ENCODE results near the gene HK2.
"Not testable (repeated sequence)": the region's sequence is repeated elsewhere in the genome, so short reads cannot be mapped to it uniquely, and the experiment has no call there.

Gene HK2

GRCh38 chr2:74877376-74877775 is 43.4 kb downstream of the HK2 start:
- no peak for DNase-seq (ENCODE audit: low read depth, low spot score)

DNA sequence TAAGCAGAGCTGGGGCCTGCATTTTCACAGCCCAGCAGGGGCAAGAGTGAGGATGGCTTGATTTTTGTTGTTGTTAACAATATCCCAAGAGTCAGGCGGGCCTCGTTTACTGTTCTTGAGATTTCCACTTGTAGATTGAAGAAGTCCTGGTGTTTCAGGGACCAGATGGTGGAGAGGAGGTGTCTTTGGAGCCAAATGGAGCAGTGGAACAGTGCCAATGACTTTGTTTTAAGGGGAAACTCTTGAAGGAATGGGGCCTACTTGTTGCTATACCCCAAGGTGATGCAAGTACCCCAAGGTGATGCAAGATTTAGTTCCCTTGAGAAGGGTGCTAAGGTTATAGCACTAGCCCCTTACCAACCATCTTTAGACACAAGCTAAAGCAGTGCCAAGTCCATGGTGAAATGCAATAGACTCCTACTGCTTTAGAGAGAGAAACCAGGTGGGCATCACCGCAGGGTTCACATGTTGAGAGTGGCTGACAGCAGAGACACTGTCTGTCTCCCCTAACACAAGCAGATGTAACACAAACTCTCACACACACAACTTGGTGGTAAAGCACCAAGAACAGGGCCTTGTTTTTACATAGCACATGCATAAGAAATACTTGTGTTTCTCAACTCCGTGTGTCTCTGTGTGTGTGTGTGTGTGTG is 44.0 kb downstream of the HK2 start:
- DNase-seq (ENCODE audit: low read depth, low spot score), result no peak

- no peak for DNase-seq (ENCODE audit: low read depth, low spot score)
Observed at GRCh38 chr2:74878551-74878950, 44.6 kb downstream of the HK2 start.

DNA sequence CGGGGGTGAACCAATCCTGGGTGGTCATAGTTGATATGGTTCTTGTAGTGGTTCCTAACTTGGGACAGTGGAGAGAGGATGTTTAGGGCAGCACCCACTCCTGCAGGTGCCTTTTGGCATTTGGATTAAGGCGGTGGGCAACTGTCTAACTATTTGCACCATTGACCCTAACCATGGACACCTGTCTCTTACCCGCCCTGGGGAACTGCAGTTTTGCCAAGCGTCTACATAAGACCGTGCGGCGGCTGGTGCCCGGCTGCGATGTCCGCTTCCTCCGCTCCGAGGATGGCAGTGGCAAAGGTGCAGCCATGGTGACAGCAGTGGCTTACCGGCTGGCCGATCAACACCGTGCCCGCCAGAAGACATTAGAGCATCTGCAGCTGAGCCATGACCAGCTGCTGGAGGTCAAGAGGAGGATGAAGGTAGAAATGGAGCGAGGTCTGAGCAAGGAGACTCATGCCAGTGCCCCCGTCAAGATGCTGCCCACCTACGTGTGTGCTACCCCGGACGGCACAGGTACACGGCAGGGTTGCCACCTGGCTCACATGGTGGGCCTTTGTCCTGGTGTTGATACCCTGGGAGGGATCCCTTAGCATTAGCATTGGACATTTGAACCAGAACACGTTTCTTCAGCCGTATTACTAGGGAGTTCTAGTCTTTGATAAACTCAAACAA is 46.3 kb downstream of the HK2 start:
- DNase-seq (ENCODE audit: low read depth, low spot score), result no peak

GRCh38 chr2:74881176-74881575 is 47.2 kb downstream of the HK2 start:
- DNase-seq (ENCODE audit: low read depth, low spot score), result no peak

- DNase-seq (ENCODE audit: low read depth, low spot score), result no peak
Observed at GRCh38 chr2:74881626-74882298, 47.8 kb downstream of the HK2 start.

- no peak for DNase-seq (ENCODE audit: low read depth, low spot score)
Observed at GRCh38 chr2:74882299-74882687, 48.4 kb downstream of the HK2 start.

DNA sequence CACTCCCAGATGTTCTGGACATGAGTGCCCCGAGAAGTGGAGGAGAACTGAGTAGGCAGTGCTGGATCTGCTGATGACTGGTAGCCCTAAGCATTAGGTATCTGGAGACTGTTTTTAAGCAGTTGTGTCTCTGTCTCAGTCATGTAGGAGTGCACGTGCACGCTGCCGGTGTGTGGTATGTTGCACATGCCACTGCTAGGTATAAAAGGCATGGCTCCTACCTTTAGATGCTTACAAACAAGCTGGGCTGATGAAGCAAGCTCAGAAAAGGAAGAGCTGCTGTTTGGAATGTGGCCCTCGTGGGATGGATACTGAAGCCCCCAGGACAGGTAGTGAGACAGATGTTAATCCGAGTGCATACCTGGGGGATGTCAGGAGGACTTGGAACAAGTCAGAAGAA is 49.1 kb downstream of the HK2 start:
- no peak for DNase-seq (ENCODE audit: low read depth, low spot score)

DNA sequence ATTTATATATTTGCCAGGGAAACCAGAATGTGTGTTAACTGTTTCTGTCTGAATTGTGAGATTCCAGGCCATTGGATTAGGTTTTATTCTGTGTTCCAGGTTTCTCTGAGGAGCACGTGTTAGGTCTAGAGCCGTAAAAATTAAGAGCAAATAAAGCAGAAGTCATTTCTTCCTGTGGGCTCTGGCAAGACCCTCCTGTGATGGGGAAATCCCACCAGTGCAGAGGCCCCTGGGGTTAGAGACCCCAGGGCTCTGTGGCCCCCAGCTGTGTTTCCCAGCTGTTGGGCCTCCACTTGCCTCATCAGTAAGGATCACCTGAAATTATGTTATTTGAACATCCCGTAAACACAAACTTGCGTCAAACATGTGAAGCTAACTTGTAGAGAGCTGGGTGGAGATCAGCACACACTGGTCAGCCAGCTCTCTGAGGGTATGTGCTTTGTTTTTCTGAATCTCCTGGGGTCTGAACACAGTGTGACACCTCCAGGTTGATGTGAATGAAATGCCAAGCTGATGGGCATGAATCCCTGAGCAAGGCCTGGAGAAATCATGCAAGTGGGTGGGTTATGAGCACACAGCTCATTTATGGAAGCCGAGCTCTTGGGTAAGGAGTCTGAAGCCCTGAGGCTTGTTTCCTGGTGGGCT is 50.3 kb downstream of the HK2 start:
- DNase-seq (ENCODE audit: low read depth, low spot score), result no peak

DNA sequence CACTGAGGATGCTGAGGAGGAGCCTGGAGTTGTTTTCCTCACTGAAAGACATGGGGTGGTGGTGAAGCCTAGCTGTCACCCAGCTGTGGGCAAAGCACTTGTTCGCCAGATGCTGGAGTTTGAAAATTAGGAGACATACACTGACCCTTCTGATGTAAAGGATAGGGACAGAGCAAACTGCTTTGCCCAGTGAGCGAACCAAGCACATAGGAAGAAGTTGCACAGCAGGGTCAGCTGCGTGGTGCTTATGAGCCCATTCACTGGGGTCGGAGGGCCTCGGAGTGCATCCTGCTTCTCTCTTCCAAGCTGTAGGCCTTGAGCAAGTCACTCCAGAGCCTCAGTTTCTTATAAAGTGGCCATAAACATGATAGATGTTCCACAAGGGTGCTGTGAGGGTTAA is 50.9 kb downstream of the HK2 start:
- DNase-seq (ENCODE audit: low read depth, low spot score), result no peak

DNA sequence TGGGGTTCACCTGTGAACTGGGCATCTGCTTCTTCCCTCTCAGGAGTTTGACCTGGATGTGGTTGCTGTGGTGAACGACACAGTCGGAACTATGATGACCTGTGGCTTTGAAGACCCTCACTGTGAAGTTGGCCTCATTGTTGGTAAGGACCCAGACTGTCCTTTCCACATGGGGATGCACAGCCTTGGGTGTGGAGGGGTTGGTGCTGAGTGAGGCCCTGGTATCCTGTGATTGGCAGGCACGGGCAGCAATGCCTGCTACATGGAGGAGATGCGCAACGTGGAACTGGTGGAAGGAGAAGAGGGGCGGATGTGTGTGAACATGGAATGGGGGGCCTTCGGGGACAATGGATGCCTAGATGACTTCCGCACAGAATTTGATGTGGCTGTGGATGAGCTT is 52.3 kb downstream of the HK2 start:
- DNase-seq (ENCODE audit: low read depth, low spot score), result no peak

GRCh38 chr2:74886811-74887210 is 52.9 kb downstream of the HK2 start:
- DNase-seq (ENCODE audit: low read depth, low spot score), result no peak

DNA sequence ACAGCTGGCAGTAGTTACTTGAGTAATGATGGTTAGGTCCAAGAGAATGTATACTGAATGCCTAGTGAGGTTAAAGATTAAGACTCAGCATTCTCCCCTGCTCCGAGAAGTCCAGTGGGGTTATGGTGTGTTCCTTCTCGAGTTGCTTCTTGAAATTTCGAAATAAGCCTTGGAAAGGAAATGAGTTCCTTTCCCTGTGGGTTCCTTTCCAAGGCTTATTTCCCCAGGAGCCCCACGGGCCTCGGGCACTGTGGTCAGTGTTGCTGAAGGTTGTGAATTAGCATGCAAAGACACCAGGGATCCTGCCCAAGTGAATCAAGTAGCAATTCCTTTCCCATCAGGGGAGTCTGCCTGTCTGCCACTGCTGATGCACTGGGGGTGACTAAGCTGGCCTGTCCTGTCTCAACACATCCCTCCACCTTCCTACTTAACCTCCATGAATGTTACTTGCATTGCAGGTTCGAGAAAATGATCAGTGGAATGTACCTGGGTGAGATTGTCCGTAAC is 53.6 kb downstream of the HK2 start:
- DNase-seq (ENCODE audit: low read depth, low spot score), result no peak

DNA sequence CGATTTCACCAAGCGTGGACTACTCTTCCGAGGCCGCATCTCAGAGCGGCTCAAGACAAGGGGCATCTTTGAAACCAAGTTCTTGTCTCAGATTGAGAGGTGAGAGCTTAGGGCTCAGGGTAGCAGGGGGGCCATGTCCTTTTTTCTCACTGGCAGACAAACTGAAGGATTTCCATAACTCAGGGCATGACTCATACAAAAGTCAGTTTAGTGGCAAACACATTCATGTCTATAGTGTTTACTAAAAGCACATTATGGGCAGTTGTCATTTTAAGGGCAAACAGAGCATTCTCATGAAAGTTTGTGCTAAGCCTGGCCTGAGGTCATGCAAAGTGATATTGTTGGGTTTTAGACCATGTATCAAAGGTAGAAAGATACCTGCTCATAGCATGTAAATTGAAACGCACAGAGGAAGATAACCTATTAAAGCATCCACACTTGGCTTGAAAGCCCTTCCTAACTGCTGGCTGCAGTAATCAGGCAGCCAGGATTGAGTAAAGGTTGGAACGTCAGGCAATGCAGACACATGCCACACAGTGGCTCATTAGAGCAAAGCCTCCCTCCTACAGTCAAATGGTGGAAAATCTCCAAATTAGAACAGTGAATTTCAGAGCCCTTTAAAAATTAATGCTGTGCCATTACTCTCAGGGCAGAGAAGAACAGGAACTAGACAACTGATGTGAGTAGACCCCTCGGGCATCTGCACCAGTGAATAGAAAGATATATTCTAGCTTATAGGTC is 54.2 kb downstream of the HK2 start:
- DNase-seq (ENCODE audit: low read depth, low spot score), result no peak

GRCh38 chr2:74889159-74889558 is 55.2 kb downstream of the HK2 start:
- DNase-seq (ENCODE audit: low read depth, low spot score), result no peak

- no peak for DNase-seq (ENCODE audit: low read depth, low spot score)
Observed at GRCh38 chr2:74890711-74891110, 56.8 kb downstream of the HK2 start.

GRCh38 chr2:74891136-74891764 is 57.3 kb downstream of the HK2 start:
- DNase-seq (ENCODE audit: low read depth, low spot score), result no peak

GRCh38 chr2:74891816-74892215 is 57.9 kb downstream of the HK2 start:
- not testable (repeated sequence) for DNase-seq (ENCODE audit: low read depth, low spot score)

DNA sequence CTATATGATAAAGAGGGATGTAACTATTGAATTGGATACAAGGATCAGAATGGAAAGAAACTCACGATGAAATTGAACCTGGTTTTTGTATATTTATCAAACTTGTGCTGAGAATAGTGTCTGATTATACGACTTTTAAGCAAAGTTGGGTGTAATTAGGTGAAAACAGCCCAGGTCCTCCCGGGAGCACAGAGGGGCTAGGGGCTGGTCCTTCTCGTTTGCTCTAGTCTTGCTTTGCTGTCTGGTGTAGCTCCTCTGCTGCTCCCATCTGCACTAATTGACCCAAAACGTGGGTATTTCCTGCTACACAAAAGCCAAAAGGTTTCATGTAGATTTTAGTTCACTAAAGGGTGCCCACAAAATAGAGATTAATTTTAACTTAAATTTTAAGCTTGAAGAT is 58.7 kb downstream of the HK2 start:
- no peak for DNase-seq (ENCODE audit: low read depth, low spot score)

DNA sequence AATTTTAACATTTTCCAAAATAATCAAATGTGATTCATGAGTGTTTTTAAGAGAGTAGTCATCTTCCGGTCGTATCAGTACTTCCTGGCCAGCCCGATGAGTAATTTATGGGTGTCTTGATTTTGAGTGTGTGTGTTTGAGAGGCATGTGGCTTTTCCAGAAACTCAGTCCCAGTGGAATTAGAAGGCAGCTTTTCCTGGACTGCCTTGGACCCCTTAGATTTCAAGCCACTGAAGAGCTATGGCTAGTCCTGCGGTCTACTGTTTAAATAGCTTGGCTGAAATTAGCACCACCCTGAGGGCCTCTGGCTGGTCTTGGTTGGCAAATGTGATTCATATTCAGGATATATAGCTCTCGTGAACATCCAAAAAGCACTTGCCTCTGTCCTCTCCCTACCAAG is 59.4 kb downstream of the HK2 start:
- DNase-seq (ENCODE audit: low read depth, low spot score), result no peak

- DNase-seq (ENCODE audit: low read depth, low spot score), result no peak
Observed at GRCh38 chr2:74894272-74894981, 60.5 kb downstream of the HK2 start.
